DOHH2 (cell line): ENCODE results near the gene SLFN12L.

ENCODE experiments used
- CTCF ChIP-seq: fragments of 200-600 bp; sonication (generic); IDR thresholded peaks from one replicate; pipeline ENCODE4 v1.5.1; 2014; ENCODE audit warnings: antibody characterized with exemption, mild to moderate bottlenecking, low read depth, low read length; ENCODE audit not compliant: poor library complexity, severe bottlenecking
- EZH2phosphoT487 ChIP-seq: fragments of 200-600 bp; sonication (generic); IDR thresholded peaks from 2 replicates; pipeline ENCODE4 v1.6.1; 2017; ENCODE audit warnings: borderline replicate concordance, mild to moderate bottlenecking, antibody characterized with exemption, low read length, moderate library complexity, mixed read lengths

GRCh38 chr17:35453171-35453570 lies 84.3 kb downstream of the SLFN12L start:
- no peak for TF ChIP-seq EZH2phosphoT487
- no peak for TF ChIP-seq CTCF
